H9 (cell line): ENCODE measurements around the gene WDR36. TPM values are rescaled to one million over a fixed set of nuclear protein-coding genes. Genes with fewer than 3 reads are reported as not detected.

ENCODE experiments used
- DNase-seq: peaks from one replicate; pipeline ENCODE4 v3.0.0-alpha.2; 2017
- H2AFZ ChIP-seq: one replicate; pipeline ENCODE4 v1.6.1; 2013; ENCODE audit warnings: mild to moderate bottlenecking, low read length, control low read depth, moderate library complexity
- H2AK5ac ChIP-seq: 2 replicates; pipeline ENCODE4 v1.6.1; 2013; ENCODE audit warnings: low read length, control low read depth, mixed read lengths; ENCODE audit not compliant: insufficient read length
- H2BK120ac ChIP-seq: one replicate; pipeline ENCODE4 v1.6.1; 2013; ENCODE audit warnings: low read depth, mild to moderate bottlenecking, low read length, control low read depth, inconsistent platforms; ENCODE audit not compliant: poor library complexity, severe bottlenecking
- H2BK12ac ChIP-seq: 2 replicates; pipeline ENCODE4 v1.6.1; 2013; ENCODE audit warnings: low read length, control low read depth, mixed read lengths, low read depth; ENCODE audit not compliant: insufficient read length
- H2BK15ac ChIP-seq: 2 replicates; pipeline ENCODE4 v1.6.1; 2013; ENCODE audit warnings: low read depth, low read length, control low read depth
- H2BK20ac ChIP-seq: one replicate; pipeline ENCODE4 v1.6.1; 2013; ENCODE audit warnings: low read depth, mild to moderate bottlenecking, low read length, control low read depth, inconsistent platforms; ENCODE audit not compliant: poor library complexity, severe bottlenecking
- H2BK5ac ChIP-seq: 2 replicates; pipeline ENCODE4 v1.6.1; 2013; ENCODE audit warnings: low read length, control low read depth, mixed read lengths; ENCODE audit not compliant: insufficient read length
- H3K14ac ChIP-seq: 2 replicates; pipeline ENCODE4 v1.6.1; 2013; ENCODE audit warnings: low read length, control low read depth; ENCODE audit not compliant: insufficient read depth
- H3K18ac ChIP-seq: 2 replicates; pipeline ENCODE4 v1.6.1; 2013; ENCODE audit warnings: low read depth, mild to moderate bottlenecking, mixed read lengths, low read length, control low read depth; ENCODE audit not compliant: insufficient read length
- H3K23ac ChIP-seq: 2 replicates; pipeline ENCODE4 v1.6.1; 2013; ENCODE audit warnings: low read length, control low read depth, mixed read lengths, low read depth; ENCODE audit not compliant: insufficient read length
- H3K23me2 ChIP-seq: 2 replicates; pipeline ENCODE4 v1.6.1; 2013; ENCODE audit warnings: low read depth, mild to moderate bottlenecking, mixed read lengths, low read length, control low read depth; ENCODE audit not compliant: insufficient read length, poor library complexity, severe bottlenecking
- H3K27ac ChIP-seq: 2 replicates; pipeline ENCODE4 v1.5.1; 2013; ENCODE audit warnings: low read length, control low read depth, mixed read lengths, low read depth; ENCODE audit not compliant: insufficient read length
- H3K27me3 ChIP-seq: 2 replicates; pipeline ENCODE4 v1.6.1; 2013; ENCODE audit warnings: low read length, control low read depth, inconsistent platforms; ENCODE audit not compliant: insufficient read depth
- H3K4ac ChIP-seq: 2 replicates; pipeline ENCODE4 v1.6.1; 2013; ENCODE audit warnings: low read depth, mild to moderate bottlenecking, control low read depth, inconsistent platforms, low read length, moderate library complexity
- H3K4me1 ChIP-seq: 2 replicates; pipeline ENCODE4 v1.6.1; 2013; ENCODE audit warnings: low read length, control low read depth, inconsistent platforms; ENCODE audit not compliant: insufficient read depth
- H3K4me2 ChIP-seq: 2 replicates; pipeline ENCODE4 v1.6.1; 2013; ENCODE audit warnings: low read length, control low read depth, mixed read lengths; ENCODE audit not compliant: insufficient read length, insufficient read depth
- H3K56ac ChIP-seq: 2 replicates; pipeline ENCODE4 v1.6.1; 2013; ENCODE audit warnings: low read depth, mild to moderate bottlenecking, mixed read lengths, low read length, control low read depth; ENCODE audit not compliant: insufficient read length
- H3K79me1 ChIP-seq: 2 replicates; pipeline ENCODE4 v1.6.1; 2013; ENCODE audit warnings: low read depth, mild to moderate bottlenecking, moderate library complexity, low read length, control low read depth, inconsistent platforms; ENCODE audit not compliant: insufficient read depth, poor library complexity, severe bottlenecking
- H3K79me2 ChIP-seq: 2 replicates; pipeline ENCODE4 v1.6.1; 2013; ENCODE audit warnings: low read length, control low read depth, inconsistent platforms; ENCODE audit not compliant: insufficient read depth
- H3K9ac ChIP-seq: 2 replicates; pipeline ENCODE4 v1.6.1; 2013; ENCODE audit warnings: low read length, control low read depth, mixed read lengths; ENCODE audit not compliant: insufficient read length; ENCODE audit errors: extremely low read depth
- H3K9me3 ChIP-seq: one replicate; pipeline ENCODE4 v1.6.1; 2013; ENCODE audit warnings: low read depth, low read length, inconsistent platforms; ENCODE audit not compliant: control insufficient read depth
- H3T11ph ChIP-seq: one replicate; pipeline ENCODE4 v1.6.1; 2013; ENCODE audit warnings: mild to moderate bottlenecking, low read length, control low read depth, inconsistent platforms
- H4K20me1 ChIP-seq: one replicate; pipeline ENCODE4 v1.6.1; 2013; ENCODE audit not compliant: control insufficient read depth, insufficient read length, insufficient read depth
- H4K5ac ChIP-seq: 2 replicates; pipeline ENCODE4 v1.6.1; 2013; ENCODE audit warnings: low read depth, mild to moderate bottlenecking, mixed read lengths, low read length, control low read depth; ENCODE audit not compliant: insufficient read length
- H4K8ac ChIP-seq: replicated peaks from 2 replicates; pipeline ENCODE4 v1.6.1; 2013; ENCODE audit warnings: low read length, control low read depth, mixed read lengths, low read depth; ENCODE audit not compliant: insufficient read length
- H4K91ac ChIP-seq: 2 replicates; pipeline ENCODE4 v1.6.1; 2013; ENCODE audit warnings: low read depth, mild to moderate bottlenecking, moderate library complexity, mixed read lengths, low read length, control low read depth; ENCODE audit not compliant: insufficient read length
- H3K27ac Mint-ChIP-seq, 3 experiments: 2 replicates in 2 of 3; 3 replicates in 1 of 3; pipeline ENCODE4 v1.8.0; 2020 to 2021; ENCODE audit warnings: mixed read lengths in 3 of 3, mild to moderate bottlenecking in 1 of 3, moderate library complexity in 1 of 3
- H3K27me3 Mint-ChIP-seq: 2 replicates; pipeline ENCODE4 v1.8.0; 2021; ENCODE audit warnings: low read depth, mild to moderate bottlenecking, moderate library complexity, mixed read lengths
- H3K36me3 Mint-ChIP-seq, 3 experiments: 2 replicates in 2 of 3; 3 replicates in 1 of 3; pipeline ENCODE4 v1.8.0; 2020 to 2021; ENCODE audit warnings: low read depth in 3 of 3, mixed read lengths in 3 of 3; ENCODE audit not compliant: insufficient read depth in 1 of 3
- H3K4me1 Mint-ChIP-seq, 2 experiments: 2 replicates each; pipeline ENCODE4 v1.8.0; 2020; ENCODE audit warnings: mixed read lengths in 2 of 2
- H3K4me3 Mint-ChIP-seq, 2 experiments: 2 replicates in 1 of 2; 3 replicates in 1 of 2; pipeline ENCODE4 v1.8.0; 2020 to 2021; ENCODE audit warnings: mild to moderate bottlenecking in 2 of 2, mixed read lengths in 2 of 2, moderate library complexity in 1 of 2
- H3K9me3 Mint-ChIP-seq, 2 experiments: 2 replicates in 1 of 2; 3 replicates in 1 of 2; pipeline ENCODE4 v1.8.0; 2020; ENCODE audit warnings: mild to moderate bottlenecking in 2 of 2, mixed read lengths in 2 of 2, moderate library complexity in 1 of 2
- WGBS: extraction: QIAGEN DNeasy Blood & Tissue Kit; methylation state at CpG from one replicate; pipeline ENCODE4 v1.1.7; 2013; ENCODE audit warnings: missing lambda C conversion rate, low lambda C conversion rate, mixed read lengths; ENCODE audit not compliant: insufficient read length; ENCODE audit errors: extremely low coverage; 5-methylcytosine and 5-hydroxymethylcytosine counted together
- total RNA-seq: library from RNA; stranded (reverse); gene quantifications from 2 replicates; pipeline ENCODE4 v1.2.1, GENCODE V29; 2021
- TF ChIP-seq, protein P1 (sequence below): fragments of 200-600 bp; sonication (generic); conservative IDR thresholded peaks from 3 replicates; pipeline ENCODE4 v1.8.0; 2021; ENCODE audit warnings: antibody characterized with exemption, mild to moderate bottlenecking

WDR36 gene
- total RNA-seq, 1 experiment from 2014 or later: 42.0 TPM

DNA sequence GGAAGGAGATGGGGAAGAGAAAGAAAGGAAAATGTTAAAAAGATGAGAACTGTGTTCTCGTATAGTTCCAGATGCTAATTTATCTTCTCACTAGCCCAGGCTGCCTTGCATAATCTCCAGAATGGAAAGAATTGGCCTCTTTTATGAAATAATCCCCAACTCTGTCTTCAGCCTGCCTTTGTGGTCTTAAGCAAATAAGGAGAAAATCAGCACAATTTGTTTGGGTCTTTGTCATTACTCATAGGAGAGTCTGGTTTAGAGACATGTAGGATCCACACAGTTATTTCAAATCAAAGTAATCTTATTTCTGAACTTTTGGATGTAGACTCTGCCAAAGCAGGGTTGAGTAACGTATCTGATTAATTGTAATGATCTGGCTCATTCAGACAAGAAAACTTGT, 81.3 kb downstream of the WDR36 start:
- H3K9me3 ChIP-seq: no peaks in the 10 kb centered on the region
- no peak overlapping the region for H3K14ac ChIP-seq
- no peak overlapping the region for H3K18ac ChIP-seq
- TF ChIP-seq, protein P1, sequence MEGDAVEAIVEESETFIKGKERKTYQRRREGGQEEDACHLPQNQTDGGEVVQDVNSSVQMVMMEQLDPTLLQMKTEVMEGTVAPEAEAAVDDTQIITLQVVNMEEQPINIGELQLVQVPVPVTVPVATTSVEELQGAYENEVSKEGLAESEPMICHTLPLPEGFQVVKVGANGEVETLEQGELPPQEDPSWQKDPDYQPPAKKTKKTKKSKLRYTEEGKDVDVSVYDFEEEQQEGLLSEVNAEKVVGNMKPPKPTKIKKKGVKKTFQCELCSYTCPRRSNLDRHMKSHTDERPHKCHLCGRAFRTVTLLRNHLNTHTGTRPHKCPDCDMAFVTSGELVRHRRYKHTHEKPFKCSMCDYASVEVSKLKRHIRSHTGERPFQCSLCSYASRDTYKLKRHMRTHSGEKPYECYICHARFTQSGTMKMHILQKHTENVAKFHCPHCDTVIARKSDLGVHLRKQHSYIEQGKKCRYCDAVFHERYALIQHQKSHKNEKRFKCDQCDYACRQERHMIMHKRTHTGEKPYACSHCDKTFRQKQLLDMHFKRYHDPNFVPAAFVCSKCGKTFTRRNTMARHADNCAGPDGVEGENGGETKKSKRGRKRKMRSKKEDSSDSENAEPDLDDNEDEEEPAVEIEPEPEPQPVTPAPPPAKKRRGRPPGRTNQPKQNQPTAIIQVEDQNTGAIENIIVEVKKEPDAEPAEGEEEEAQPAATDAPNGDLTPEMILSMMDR: no peak
- no peak overlapping the region for H2AFZ ChIP-seq
- H2BK15ac ChIP-seq: no peak overlapping the region
- H3K4me1 ChIP-seq: no peaks in the 10 kb centered on the region
- H3K79me1 ChIP-seq: no peaks in the 10 kb centered on the region
- no peak overlapping the region for H3T11ph ChIP-seq
- no peak overlapping the region for H3K56ac ChIP-seq
- no peak for DNase-seq
- no peak overlapping the region for H3K27ac Mint-ChIP-seq
- no peaks in the 10 kb centered on the region for H3K9me3 Mint-ChIP-seq
- H3K4me1 Mint-ChIP-seq: peaks cover 3 to 4% of the 10 kb centered on the region in 2 experiments
- no peak overlapping the region for H2AK5ac ChIP-seq
- H4K20me1 ChIP-seq: no peaks in the 10 kb centered on the region
- no peak overlapping the region for H3K4ac ChIP-seq
- H3K27ac ChIP-seq: no peak overlapping the region
- H3K27me3 ChIP-seq: no peaks in the 10 kb centered on the region
- no peaks in the 10 kb centered on the region for H3K79me2 ChIP-seq
- WGBS: no CpG with 5 or more reads among the region's 2 CpGs
- H2BK20ac ChIP-seq: no peak overlapping the region
- no peak overlapping the region for H3K4me2 ChIP-seq
- no peak overlapping the region for H3K4me3 Mint-ChIP-seq
- H2BK12ac ChIP-seq: no peak overlapping the region
- H3K23me2 ChIP-seq: no peaks in the 10 kb centered on the region
- H3K9ac ChIP-seq: no peak overlapping the region
- H4K8ac ChIP-seq: no peak overlapping the region
- H3K23ac ChIP-seq: no peak overlapping the region
- H4K5ac ChIP-seq: no peak overlapping the region
- H3K27me3 Mint-ChIP-seq: no peaks in the 10 kb centered on the region
- no peaks in the 10 kb centered on the region for H3K36me3 Mint-ChIP-seq
- no peak overlapping the region for H4K91ac ChIP-seq
- H2BK5ac ChIP-seq: no peak overlapping the region
- no peak overlapping the region for H2BK120ac ChIP-seq

Other genes starting within 250 kb of the WDR36 start
- gene TSLP, start 20.6 kb upstream of the WDR36 start, total RNA-seq: 0.59 and 0.63 TPM in 2 replicates
- 6.3 and 7.9 TPM in 2 replicates for gene CAMK4, start 132.0 kb downstream of the WDR36 start, total RNA-seq